Measurements from ENCODE around the gene E2F4. TPM values are rescaled to one million over a fixed set of nuclear protein-coding genes. Genes with fewer than 3 reads are reported as not detected.

Gene E2F4
- total RNA-seq, 4 donors from 2014 or later = 56.8 to 74.8 (median 68.1) TPM

GRCh38 chr16:67213197-67214019 lies 21.5 kb downstream of the E2F4 start:
- H3K4me3 ChIP-seq (ENCODE audit: low read depth, poor library complexity, severe bottlenecking) = no peak overlapping the region
- intact Hi-C loops (cut with DNase I; ENCODE audit: low total_unique reads) = no loop called here
- no peak for DNase-seq (ENCODE audit: low spot score in 2 of 2)
- TF ChIP-seq CTCF (IDR thresholded peaks at IDR 0.05) (no peak), POLR2A (IDR thresholded peaks at IDR 0.05) (no peak)
- WGBS, 2 donors = 74 to 78% methylated on average over 8 of the region's 8 CpGs

GRCh38 chr16:67215706-67216105 lies 23.8 kb downstream of the E2F4 start:
- no peak for DNase-seq (ENCODE audit: low spot score in 2 of 2)
- TF ChIP-seq CTCF (IDR thresholded peaks at IDR 0.05) (no peak), POLR2A (IDR thresholded peaks at IDR 0.05) (no peak)
- H3K4me3 ChIP-seq (ENCODE audit: low read depth, poor library complexity, severe bottlenecking) = no peak overlapping the region
- WGBS, 2 donors = 65 to 69% methylated on average over 5 of the region's 5 CpGs
- intact Hi-C loops (cut with DNase I; ENCODE audit: low total_unique reads) = no loop called here

- H3K4me3 ChIP-seq (ENCODE audit: low read depth, poor library complexity, severe bottlenecking) = no peak overlapping the region
- no peak for TF ChIP-seq CTCF (IDR thresholded peaks at IDR 0.05)
- no peak for TF ChIP-seq POLR2A (IDR thresholded peaks at IDR 0.05)
- 70 to 74% methylated on average over 18 of the region's 18 CpGs for WGBS, 2 donors
- DNase-seq (ENCODE audit: low spot score in 2 of 2) = no peak
- intact Hi-C loops (cut with DNase I; ENCODE audit: low total_unique reads) = no loop called here
Observed at GRCh38 chr16:67216612-67217490, 24.9 kb downstream of the E2F4 start.

GRCh38 chr16:67223992-67224391 lies 32.0 kb downstream of the E2F4 start:
- no peak overlapping the region for H3K4me3 ChIP-seq (ENCODE audit: low read depth, poor library complexity, severe bottlenecking)
- no peak for TF ChIP-seq CTCF (IDR thresholded peaks at IDR 0.05)
- no peak for TF ChIP-seq POLR2A (IDR thresholded peaks at IDR 0.05)
- 54 to 68% methylated on average over 3 of the region's 3 CpGs for WGBS, 2 donors
- intact Hi-C loops (cut with DNase I; ENCODE audit: low total_unique reads) = no loop called here
- DNase-seq (ENCODE audit: low spot score in 2 of 2) = no peak

- intact Hi-C loops (cut with DNase I; ENCODE audit: low total_unique reads) = no loop called here
- no peak for DNase-seq (ENCODE audit: low spot score in 2 of 2)
- no peak for TF ChIP-seq CTCF (IDR thresholded peaks at IDR 0.05)
- TF ChIP-seq POLR2A (IDR thresholded peaks at IDR 0.05) = no peak
- WGBS, 2 donors = 8 to 12% methylated on average over 12 of the region's 12 CpGs
- peak overlapping the region; percentile 91 for H3K4me3 ChIP-seq (ENCODE audit: low read depth, poor library complexity, severe bottlenecking)
Observed at GRCh38 chr16:67226295-67226803, 34.4 kb downstream of the E2F4 start.
